Coronary artery (tissue), 2 donors: Measurements from ENCODE around the gene UPF1.

Experiments used
- DNase-seq: peaks from one replicate; pipeline ENCODE4 v3.0.0-alpha.2; 2017; ENCODE audit warnings: low spot score
- H3K27ac ChIP-seq, 2 donors: fragments of 200-600 bp; sonication (generic); one replicate each; pipeline ENCODE4 v1.5.1; 2016 to 2019
- H3K4me3 ChIP-seq: fragments of 200-600 bp; sonication (generic); 2 replicates; pipeline ENCODE4 v1.5.1; 2016; ENCODE audit warnings: mild to moderate bottlenecking, moderate library complexity
- TF ChIP-seq, protein P1 (sequence below): fragments of 200-600 bp; sonication (generic); IDR thresholded peaks from one replicate; pipeline ENCODE4 v1.5.1; 2019; ENCODE audit warnings: antibody characterized with exemption

The UPF1 gene

DNA sequence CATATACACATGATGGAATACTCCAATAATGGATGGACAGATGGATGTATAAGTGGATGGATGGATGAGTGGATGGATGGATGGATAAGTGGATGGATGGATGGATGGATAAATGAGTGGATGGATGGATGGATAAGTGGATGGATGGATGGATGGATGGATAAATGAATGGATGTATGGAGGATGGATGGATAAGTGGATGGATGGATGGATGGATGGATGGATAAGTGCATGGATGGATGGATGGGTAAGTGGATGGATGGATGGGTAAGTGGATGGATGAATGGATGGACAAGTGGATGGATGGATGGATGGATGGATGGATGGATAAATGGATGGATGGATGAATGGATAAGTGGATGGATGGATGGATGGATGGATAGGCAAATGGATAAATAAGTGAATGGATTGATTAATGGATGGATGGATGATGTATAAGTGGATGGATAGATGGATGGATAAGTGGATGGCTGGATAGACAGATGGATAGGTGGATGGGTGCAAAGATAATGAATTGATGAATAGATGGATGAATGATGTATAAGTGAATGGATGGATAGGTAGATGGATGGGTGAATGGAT lies 32.3 kb upstream of the UPF1 start:
- Histone ChIP-seq H3K4me3 (no peak overlapping the region), H3K27ac (no peak overlapping the region)
- DNase-seq = no peak
- TF ChIP-seq, protein P1, sequence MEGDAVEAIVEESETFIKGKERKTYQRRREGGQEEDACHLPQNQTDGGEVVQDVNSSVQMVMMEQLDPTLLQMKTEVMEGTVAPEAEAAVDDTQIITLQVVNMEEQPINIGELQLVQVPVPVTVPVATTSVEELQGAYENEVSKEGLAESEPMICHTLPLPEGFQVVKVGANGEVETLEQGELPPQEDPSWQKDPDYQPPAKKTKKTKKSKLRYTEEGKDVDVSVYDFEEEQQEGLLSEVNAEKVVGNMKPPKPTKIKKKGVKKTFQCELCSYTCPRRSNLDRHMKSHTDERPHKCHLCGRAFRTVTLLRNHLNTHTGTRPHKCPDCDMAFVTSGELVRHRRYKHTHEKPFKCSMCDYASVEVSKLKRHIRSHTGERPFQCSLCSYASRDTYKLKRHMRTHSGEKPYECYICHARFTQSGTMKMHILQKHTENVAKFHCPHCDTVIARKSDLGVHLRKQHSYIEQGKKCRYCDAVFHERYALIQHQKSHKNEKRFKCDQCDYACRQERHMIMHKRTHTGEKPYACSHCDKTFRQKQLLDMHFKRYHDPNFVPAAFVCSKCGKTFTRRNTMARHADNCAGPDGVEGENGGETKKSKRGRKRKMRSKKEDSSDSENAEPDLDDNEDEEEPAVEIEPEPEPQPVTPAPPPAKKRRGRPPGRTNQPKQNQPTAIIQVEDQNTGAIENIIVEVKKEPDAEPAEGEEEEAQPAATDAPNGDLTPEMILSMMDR = no peak

DNA sequence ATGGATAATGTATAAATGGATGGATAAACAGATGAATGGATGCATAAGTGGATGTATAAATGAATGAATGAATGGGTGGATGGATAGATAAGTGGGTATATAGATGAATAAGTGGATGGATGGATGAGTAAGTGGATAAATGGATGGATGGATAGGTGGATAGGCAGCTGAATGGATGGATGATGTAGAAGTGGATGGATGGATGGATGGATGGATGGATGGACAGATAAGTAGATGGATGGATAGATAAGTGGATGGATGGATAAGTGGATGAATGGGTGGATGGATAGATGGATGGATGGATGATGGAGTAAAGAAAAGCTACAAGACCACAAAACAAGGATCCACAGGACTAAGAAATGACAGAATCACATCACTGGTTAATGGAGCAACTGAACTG lies 31.7 kb upstream of the UPF1 start:
- H3K4me3 ChIP-seq = no peak overlapping the region
- TF ChIP-seq, protein P1 = no peak
- no peak overlapping the region for H3K27ac ChIP-seq
- DNase-seq = no peak

DNA sequence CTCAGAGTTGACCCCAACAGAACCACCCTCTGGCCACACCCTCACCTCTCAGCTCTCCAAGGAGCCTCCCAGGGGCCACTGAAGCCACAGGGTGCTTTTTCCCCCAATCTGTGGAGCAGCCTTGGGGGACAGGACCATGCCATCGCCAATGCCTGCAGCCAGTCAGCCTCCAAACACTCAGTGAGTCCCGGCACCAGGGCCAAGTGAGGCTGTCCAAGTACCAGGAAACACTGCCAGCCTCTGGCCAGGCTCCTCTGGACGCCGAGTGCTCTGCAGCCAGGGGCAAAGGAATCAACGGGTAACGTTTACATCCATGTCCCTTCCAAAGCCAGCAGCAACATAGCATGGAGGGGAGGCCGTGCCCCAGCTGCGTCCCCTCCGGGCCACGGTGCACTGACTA lies 31.1 kb upstream of the UPF1 start:
- H3K4me3 ChIP-seq = no peak overlapping the region
- TF ChIP-seq, protein P1 = no peak
- no peak overlapping the region for H3K27ac ChIP-seq
- DNase-seq = no peak

DNA sequence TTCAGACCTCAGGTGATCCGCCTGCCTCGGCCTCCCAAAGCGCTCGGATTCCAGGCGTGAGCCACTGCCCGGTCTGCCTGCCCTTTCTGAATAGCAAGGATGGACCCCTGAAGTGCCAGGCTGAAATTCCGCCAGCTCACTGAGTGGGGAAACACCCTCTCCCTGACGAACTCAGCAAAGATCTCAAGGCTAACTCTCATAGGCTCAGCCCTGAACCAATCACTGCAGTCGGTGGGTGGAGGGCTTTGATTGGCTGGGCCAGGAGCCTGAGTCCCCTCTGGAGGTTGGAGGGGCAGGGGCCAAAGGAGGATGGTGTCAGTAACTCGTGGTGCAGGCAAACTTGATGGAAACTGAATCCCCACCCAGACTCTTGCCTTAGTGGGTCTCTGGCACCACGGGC lies 29.4 kb upstream of the UPF1 start:
- DNase-seq = no peak
- TF ChIP-seq, protein P1 = no peak
- Histone ChIP-seq H3K27ac (no peak overlapping the region), H3K4me3 (no peak overlapping the region)

DNA sequence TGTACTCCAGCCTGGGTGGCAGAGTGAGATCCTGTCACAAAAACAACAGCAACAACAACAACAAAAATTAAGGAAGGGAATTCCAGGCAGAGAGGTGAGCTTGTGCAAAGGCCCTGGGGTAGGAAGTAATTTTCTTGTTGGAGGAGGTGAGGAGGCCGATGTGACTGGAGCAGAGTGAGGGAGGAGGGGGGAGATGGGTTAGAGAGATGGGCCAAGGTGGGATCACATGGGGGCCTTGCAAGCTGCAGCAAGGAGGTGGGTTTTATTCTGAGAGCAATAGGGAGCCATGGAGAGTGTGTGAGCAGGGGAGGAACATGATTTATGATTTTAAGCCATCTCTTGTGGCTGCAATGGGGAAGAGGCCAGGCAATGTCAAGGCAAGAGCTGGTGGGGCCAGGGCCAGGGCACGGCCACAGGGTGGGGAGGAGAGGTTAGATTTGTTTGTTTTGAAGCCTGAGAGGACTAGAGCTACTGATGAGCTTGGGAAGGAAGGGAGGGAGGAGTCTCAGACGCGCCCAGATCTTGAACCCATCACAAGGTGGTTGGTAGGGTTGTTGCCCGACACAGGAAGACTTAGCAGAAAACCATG lies 28.1 kb upstream of the UPF1 start:
- TF ChIP-seq, protein P1 = no peak
- no peak overlapping the region for H3K4me3 ChIP-seq

DNA sequence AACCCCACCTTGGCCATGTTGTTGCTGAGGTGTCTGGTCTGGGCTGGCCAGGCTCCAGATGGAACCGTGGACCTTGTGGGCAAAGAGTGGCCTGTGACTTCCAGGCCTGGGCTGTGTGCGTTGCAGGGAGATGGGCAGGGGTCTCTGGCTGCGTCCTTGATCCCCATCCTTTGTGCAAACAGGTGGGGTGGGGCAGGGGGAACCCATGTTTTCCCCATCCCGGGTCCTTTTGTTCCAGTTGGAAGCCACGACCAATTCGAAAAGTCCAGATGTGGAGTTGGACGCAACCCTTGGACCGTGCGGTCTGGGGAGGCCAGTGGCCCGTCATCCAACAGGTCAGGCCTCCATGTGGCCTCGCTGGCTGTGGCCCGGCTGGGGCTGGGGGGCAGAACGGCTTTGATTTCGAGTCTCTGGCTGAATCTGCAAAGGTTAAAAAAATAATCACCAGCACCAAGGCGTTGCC lies 27.6 kb upstream of the UPF1 start:
- DNase-seq = no peak
- Histone ChIP-seq H3K27ac (no peak overlapping the region), H3K4me3 (no peak overlapping the region)
- TF ChIP-seq, protein P1 = no peak

More for the DNA sequence above, 28.1 kb upstream of the UPF1 start:
- no peak overlapping the region for H3K27ac ChIP-seq
- no peak for DNase-seq

DNA sequence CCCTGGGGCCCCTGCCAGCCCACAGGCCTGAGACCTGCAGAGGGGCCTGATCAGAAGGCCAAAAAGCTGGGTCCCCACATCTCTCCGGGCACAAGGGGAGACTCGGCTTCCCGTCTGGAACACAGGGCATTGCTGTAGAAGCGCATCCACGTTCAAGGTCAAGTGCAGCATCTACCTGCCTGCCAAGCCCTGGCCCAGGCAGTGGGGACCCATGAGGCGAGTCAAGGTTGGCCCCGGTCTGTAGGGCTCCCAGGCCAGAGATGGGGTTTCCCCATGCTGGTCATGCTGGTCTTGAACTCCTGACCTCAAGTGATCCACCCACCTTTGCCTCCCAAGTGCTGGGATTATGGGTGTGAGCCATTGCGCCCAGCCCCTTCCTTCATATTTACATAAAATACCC lies 27.1 kb upstream of the UPF1 start:
- Histone ChIP-seq H3K4me3 (no peak overlapping the region), H3K27ac (no peak overlapping the region)
- TF ChIP-seq, protein P1 = no peak
- no peak for DNase-seq
